Fibroblast of skin of abdomen (primary cell): ENCODE data around the gene PNO1.
"Not testable (repeated sequence)": the region's sequence is repeated elsewhere in the genome, so short reads cannot be mapped to it uniquely, and the experiment has no call there.

ENCODE experiments used
- DNase-seq: peaks from one replicate; pipeline ENCODE4 v3.0.0-alpha.2; 2013

The PNO1 gene

DNA sequence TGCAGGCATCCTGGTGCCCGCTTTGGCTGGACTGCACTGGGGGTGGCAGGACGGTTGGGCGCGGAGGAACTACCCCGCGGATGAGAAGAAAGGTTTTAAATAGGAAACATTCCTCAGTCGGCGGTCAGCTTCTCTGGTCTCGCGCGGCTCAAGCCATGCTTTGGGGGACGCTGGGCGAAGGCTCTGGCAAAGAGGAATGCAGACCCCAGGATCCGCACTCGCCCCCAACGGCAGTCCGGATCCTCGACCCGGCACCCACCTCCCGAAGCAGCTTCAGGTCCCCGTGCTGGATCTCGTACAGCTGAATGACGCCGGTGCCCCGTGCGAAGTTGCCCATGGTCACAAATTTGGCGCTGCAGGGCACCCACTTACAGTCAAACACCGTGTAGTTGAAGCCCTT, 686 bp upstream of the PNO1 start:
- no peak for DNase-seq

DNA sequence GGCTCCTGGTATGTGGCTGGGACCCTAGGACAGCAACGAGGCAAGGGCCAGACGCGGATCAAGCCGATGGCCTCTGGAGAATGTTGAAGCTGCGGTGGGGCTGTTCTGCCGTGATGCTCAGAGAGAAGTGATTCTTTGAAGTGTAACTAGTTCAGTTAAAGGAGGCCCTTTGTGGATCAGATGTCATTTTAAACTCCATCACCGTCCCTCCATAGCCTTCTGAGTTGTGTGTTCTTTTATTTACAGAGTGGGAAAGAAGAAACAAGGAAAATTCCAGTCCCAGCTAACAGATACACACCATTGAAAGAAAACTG, 403 bp downstream of the PNO1 start:
- no peak for DNase-seq

DNA sequence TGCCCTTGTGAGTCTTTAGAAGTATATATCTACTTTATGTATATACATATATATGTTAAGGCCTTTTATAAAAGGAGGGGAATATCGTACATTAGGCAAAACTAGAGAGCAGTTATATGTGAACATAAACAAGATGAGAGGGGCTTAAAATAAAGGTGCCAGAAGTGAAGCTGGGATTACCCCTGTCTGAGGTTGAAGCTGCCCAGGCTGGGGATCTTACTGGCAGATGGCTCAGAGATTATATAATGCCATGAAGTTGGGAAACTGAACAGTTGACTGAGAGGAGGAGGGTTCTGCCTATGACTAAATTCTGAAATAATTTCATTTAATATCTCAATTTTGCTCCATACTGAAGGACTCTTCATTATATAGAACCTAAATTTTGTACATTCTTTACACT, 6.0 kb downstream of the PNO1 start:
- DNase-seq = no peak

DNA sequence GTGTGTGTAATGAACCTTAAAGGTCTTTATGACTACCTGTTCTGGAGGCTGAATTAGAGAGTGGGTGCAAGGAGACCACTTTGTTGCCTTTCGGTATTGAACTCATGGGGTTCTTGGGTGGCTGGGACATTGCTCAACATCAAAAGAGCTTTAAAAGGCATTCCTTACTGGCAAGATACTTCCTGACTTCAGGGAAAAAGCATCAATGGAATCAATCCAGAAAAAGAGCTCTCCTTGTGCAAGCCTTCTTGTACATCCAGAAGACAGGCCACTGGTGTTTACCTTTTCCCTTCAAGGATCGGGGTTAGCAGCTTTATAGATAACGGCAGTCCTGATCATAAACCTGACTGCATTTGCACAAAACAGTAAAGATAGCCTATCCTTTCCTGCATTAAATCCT, 9.5 kb downstream of the PNO1 start:
- DNase-seq = no peak

DNA sequence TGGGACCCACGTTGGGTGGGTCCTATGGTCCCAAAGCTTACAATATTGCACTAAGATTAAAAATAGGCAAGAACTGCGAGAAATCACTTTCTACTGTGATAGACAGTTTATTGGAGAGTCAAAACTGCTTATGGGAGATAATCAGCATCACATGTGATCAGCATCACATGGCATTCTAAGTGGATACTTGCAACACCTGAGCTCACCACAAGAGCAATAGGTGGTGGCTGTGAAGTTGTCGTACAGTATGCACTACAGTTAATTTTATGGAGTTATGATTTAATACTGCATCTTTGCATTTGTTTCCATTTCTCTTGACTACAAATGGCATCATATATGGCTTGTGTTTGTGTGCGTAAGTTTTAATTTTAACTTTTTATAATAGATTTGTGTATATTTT, 11.6 kb downstream of the PNO1 start:
- no peak for DNase-seq

DNA sequence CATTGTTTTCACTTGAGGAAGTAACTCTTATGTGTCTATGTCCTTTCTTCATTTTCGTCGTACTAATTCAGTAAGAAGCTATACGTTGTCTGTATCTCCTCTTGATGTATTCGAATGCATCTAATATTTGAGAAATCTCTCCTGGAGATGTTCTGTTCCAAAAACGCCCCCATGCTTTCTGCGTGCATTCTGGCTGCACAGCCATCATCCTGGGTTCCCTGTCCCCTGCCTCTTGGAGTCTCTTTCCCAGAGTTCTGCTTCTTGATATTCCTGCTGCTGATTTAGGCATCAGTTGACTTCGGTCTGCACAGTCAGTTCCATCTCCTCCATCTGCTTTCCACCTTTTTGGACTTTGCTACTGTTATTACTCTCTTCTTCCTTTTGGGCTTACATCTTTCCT, 13.5 kb downstream of the PNO1 start:
- DNase-seq = no peak

DNA sequence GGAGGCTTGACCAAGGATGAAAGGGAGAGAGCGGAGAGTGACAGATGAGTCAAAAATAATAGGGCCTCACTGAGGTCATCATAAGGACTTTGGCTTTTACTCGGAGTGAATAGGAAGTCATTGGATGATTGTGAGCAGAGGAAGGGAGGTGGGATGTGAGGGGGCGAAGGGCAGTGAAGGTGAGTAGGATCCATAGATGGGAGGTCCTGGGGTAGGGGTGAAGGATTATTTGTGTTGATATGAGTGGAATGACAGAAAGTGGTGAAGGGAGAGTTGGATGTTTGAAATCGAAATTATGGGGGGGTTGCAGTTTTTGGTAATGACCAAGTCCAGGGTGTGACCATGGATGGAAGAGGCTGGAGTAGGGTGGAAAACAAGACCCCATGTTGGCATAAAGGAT, 14.0 kb downstream of the PNO1 start:
- no peak for DNase-seq

DNA sequence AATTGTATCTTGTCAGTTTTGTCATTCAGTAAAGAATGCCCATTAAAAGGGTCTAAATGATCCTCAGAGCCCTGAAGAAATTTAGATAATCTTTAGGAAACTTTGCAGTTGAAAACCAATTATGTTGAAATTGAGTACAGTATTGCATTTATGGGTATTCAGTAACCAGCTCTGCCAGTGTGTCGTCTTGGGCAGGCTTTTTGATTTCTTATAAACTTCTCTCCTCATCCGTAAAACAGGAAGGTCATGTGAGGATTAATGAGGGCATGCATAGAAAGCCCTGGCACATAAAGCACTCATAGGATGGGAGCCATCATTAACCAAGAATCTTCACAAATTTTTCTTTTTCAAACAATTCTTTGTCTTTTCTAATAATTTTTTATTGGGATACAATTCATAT, 14.8 kb downstream of the PNO1 start:
- no peak for DNase-seq

DNA sequence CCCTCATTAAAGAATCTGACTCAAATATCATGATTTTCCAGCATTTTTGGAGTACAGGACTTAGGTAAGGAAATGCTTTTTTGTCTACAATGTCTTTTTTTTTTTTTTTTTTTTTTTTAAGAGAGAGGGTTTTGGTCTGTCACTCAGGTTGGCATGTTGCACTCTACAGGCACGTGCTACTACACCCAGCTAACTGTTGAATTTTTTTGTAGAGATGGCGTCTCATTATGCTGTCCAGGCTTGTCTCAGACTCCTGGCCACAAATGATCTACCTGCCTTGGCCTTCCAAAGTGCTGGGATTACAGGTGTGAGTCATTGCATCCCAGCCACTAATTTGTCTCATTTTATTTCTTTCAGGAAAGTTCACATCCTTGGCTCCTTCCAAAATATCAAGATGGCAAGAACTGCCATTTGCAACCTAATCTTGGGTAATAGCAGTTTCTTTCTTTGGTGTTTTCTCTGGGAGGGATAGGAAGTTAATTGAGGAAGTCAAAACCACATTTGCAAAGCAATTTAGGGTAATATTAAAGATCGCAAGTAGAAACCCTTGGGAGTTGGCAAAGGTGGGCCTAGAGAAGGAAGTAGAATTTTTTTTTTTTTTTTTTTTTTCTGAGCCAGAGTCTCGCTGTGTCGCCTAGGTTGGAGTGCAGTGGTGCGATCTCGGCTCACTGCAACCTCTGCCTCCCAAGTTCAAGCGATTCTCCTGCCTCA, 15.5 kb downstream of the PNO1 start:
- no peak for DNase-seq

DNA sequence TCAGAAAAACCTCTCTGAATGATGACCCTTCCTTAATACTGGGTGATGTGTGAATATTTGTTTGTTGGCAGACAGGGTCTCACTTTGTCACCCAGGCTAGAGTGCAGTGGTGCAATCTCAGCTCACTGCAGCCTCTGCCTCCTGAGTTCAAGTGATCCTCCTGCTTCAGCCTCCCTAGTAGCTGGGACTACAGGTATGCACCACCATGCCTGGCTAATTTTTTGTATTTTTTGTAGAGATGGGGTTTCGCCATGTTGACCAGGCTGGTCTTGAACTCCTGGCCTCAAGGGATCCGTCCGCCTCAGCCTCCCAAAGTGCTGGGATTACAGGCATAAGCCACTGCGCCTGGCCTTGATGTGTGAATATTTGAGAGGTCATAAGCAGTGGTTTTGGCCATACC, 17.5 kb downstream of the PNO1 start:
- not testable (repeated sequence) for DNase-seq

DNA sequence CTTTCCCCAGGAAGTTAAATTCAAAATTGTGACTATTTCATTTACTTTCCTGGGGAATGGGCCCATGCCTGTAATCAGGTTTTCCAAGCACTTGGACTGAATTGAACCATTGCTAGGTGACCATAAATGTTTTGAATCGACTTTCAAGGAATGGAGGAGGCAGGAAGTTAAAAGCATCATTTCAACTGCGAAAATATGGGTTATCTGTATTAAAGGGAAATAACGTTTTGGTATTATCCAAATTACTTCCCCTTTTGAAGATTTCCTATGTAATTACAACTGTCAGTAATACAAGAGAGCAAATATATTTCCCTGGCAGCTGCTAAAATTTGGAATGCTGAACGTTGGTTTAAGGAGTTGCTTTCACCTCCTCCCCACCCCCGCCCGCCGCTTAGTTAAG, 19.0 kb downstream of the PNO1 start:
- DNase-seq = no peak

DNA sequence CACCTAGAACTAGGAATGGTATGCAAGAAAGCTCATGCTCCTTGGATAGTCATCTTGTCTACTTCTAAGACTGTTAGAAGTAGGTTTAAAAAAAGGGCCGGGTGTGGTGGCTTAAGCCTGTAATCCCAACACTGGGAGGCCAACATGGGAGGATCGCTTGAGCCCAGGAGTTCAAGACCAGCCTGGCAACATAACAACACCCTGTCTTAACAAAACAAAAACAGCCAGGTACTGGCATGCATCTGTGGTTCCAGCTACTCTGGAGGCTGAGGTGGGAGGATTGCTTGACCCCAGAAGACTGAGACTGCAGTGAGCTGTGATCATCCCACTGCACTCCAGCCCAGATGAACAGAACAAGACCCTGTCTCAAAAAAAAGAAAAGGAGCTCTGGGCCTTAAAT, 19.9 kb downstream of the PNO1 start:
- no peak for DNase-seq

DNA sequence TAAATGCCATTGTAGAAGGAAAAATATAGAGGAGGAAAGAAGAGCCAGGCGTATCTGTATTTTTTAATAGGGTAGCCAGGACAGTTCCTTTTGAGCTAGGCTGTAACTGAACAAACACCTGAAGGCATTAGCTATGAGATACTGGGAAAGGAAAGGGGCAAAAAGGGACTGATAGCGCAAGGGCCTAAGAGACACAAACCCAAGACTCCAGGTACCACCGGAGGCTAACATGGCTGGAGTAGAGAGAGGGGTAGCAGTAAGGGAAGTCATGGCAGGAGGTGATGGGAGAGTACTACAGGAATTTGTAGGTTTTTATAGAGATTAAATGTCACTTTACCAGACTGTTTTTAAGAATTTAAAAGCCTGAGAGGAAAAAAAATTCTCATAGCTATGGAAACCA, 20.7 kb downstream of the PNO1 start:
- no peak for DNase-seq

DNA sequence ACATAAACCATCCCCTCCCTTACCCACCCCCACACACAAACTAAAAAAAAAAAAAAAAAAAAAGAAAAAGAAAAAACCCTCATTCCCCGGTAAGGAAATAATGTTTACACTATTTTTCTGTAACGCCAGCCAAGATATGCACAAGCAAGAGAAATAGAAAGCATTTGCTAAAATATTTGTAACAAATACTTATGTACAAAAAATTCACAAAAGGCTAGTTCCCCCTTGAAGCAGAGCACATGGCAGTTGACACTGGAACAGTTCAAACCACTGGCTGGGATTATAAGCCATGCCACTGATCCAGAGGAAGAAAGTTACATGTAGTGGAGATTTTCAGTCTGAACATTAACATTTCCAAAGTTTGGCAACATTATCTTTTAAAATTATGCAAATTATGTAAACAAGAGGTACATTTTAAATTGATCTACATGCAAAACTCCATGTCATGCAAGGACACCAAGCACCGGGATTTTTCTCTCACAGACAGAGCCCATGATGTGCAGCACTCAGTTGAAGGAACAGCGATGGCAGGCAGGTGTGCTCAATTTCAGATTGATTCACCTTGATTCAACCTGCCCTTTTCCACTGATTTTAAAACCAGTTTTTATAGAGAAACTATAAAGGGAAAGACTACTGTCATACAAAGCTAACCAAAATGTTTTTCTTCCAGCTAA, 21.4 kb downstream of the PNO1 start:
- DNase-seq = no peak

DNA sequence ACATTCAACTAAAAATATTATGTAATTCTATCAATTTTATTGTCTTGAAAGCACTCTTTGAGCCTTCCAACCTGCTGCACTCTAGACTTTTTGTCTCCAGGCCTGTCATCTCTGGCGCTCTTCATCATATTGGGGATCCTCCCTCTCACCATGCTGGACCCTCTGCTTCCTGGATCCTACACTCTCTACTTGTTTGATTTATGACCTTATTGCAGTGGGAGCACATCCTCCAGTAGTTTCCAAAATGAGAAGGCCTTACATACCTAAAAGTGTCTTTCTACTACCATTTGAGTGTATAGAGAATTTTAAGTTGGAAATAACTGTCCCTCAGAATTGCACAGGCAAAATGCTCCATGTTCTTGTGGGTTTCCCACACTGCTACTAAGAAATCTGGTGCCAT, 25.2 kb downstream of the PNO1 start:
- no peak for DNase-seq

DNA sequence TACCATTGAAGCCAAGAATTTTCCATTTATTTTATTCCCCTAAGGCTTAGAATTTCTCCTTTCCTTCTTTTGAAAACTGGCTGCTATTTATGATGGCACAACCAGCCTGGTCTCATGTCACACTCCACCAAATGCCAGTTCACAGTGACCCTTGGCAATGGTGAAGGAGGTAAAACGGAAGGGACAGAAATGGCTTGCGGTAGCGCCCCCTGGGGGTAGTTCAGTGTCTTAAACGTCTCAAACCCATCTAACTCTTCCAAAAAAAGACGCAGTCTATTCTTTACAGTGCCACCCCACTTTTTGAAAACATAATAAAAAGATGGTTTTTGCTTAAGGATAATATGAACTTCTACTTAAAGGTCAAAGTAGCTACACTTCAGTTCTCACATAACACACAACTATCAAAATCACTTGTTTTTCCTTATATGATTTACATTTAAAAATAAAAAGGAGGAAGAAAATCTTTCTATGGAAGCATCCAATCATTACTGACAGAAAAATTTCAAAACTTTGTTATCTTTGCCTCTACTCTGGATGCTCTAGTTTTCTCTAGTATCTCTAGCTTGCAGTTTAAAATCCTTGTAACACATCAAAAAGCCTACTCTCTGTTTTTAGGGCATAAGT, 28.0 kb downstream of the PNO1 start:
- peak; percentile 23 for DNase-seq

DNA sequence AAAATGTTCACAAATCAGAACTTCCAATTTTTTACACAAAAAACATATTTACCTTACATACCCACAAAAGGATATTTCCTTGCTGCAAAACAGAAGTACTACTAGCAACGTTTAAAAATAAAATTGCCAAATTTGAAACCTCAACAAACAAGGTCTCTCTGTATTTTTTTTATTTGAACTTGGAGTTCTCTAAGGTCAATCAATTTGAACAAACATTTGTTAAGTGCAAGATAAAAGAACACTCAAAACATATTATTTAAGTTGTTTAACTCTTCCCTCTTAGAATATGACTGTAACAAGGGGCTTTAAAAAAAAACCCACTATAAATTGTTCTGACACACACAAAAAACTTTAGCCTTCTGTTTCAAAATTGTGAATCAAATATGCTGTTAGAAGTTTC, 29.6 kb downstream of the PNO1 start:
- DNase-seq = no peak

DNA sequence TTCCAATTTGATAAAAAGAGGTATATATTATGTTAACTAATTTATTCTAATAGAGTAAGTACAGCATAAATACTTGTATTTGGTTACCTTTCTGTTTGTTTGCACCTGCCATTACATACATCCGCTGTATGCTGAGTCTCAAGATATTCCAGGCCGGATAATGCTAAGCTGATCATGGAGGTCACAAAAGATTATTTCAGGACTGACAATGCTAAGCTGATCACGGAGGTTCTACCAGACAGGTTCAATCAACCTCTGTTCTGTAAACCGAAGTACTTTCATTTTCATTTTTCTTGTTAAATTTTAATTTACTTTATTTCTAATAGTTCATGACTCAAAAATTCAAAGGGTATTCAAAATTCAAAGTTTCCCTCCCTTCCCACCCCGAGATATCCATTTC, 31.1 kb downstream of the PNO1 start:
- DNase-seq = no peak

DNA sequence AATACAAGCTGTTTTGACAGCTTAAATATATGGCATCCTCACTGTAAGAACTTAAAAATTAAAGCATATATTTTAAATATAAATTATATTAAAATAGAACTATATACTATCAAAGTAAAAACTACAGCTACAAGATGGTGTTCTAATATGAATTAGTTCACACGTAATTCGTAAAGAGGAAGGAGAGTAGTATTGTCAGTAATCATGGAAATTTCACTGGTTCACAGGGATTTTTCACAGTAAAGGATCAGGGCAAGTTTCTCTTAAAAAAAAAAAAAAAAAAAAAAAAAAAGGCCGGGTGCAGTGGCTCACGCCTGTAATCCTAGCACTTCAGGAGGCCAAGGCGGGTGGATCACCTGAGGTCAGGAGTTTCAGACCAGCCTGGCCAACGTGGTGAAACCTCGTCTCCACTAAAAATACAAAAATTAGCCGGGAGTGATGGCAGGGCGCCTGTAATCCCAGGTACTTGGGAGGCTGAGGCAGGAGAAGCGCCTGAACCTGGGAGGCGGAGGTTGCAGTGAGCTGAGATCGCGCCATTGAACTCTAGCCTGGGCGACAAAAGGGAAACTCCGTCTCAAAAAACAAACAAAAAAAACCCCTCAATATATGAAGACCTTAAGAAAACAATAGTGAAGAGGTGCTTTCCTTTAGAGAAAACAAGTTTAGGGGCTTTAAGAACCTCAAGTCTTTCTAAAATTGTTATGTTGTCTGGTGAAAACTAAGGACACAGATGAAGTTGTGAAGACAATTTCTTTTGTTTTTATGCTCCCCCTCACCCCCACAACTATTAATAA, 32.5 kb downstream of the PNO1 start:
- no peak for DNase-seq

DNA sequence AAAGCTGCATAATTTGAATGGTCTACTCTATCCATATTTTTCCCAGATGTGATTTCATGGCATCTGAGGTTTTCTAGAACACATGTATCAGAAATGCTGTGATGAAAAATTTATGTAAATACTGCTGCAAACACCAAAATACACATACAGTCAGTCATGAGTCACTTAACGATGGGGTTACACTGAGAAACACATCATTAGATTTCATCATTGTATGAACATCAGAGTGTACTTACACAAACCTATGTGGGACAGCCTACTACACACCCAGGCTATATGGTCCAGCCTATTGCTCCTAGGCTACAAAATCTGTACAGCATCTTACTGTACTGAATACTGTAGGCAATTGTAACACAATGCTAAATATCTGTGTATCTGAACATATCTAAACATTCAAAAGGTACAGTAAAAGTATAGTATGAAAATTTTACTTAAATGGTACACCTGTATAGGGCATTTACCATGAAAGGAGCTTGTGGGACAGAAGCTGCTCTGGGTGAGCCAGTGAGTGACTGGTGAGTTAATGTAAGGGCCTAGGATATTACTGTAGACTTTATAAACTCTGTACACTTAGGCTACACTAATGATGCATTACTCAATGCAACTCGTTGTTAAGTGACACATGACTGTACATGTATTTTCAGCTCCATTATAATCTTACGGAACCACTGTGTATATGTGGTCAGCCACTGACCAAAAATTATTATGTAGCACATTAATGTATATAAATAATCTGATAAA, 33.5 kb downstream of the PNO1 start:
- DNase-seq = peak; percentile 80

DNA sequence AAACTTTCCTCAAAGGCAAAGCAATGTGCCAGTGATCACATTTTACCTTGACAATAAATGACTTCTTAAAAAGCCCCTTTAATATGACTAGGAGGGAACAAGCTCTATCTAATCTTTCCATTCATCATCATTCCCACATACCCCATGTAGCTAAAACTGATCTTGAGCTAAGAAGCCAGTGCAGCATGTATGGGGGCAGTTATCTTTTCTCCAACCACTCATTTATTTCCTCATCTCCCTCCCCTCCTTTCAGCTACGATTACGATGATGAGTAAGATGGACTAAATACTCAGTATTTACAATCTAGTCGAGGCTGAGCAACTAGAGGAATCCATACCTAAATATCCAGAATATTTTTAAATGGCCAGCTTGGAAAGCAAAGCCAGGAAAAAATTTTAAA, 35.5 kb downstream of the PNO1 start:
- no peak for DNase-seq

DNA sequence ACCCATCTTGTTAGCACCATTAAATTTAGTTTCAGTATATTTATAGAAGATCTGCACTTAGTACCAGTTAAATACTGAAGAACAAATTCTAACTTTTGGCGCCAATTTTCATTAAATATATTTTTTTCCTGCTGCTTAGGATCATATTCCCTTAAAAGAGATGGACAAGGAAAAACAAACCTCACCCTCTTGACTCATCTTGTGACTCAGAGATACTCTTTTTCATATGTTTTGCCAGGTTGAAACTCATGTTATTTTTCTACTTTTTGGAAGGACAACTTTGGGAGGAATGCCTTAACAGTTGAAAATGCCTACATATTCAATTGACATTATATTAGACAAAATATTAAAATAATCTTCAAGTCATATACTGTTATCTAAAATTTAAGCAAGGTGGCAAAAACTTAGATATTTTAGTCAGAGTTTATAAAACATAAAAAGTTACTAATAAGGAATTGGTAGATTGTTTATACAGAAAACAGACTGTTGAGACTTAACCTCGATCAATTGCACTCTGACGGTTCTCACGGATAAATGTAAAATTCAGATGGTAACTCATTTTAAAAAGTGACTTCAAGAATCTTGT, 36.2 kb downstream of the PNO1 start:
- peak; percentile 45 for DNase-seq

DNA sequence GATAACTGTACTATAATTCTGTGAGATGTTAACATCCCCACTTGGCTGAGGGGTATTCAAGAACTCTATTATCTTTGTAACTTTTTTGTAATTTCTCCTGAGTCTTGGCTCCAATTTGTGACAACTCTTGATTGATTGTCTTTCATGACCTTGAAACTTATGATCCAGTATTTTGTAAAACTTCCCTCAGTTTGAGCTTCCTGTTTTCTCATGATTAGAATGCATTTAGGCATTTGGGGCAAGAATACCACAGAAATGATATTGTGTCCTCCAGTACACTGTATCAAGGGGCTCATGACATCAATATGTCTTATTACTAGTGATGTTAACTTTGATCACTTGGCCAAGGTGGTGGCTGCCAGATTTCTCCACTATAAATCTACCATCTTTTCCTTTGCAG, 37.4 kb downstream of the PNO1 start:
- peak; percentile 33 for DNase-seq
